Islet of Langerhans (tissue), 1 donor: ENCODE measurements around the gene CHMP5.
"Not testable (repeated sequence)": the region's sequence is repeated elsewhere in the genome, so short reads cannot be mapped to it uniquely, and the experiment has no call there.

Experiments used
- FAIRE-seq: peaks from one replicate; lab custom pipeline; 2011; peaks lifted over from hg19 to GRCh38; lab: Jason Lieb, UNC

CHMP5 gene

DNA sequence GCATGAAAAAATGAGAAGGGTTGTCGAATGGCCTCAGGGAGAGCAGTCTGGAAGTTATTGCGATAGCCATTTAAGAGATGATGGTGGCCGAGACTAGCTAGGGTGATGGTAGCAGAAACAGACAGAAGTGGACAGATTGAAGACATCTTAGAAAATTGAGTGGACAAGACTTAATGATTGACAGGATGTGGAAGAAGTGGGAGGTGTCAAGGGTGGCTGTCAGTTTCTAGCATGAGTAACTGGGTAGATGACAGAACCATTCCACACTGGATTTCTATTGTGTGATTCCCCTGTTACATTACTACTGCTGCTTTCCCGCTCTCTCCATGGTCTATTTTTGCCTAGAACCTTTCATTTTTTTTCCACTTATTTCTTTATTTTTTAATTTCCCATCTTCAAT lies 12.6 kb downstream of the CHMP5 start:
- FAIRE-seq, result no peak

DNA sequence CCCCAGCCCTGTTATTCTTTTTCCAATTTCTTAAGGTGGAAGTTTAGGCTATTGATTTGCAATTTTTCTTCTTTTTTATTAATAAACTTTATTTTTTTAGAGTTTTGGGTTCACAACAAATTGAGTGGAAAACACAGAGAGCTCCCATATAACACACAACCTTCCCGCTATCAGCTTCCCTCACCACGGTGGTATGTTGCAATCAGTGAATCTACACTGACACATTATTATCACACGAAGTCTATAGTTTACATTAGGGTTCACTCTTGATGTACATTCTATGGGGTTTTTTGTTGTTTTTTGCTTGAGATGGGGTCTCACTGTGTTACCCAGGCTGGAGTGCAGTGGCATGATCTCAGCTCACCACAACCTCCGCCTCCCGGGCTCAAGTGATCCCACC lies 20.7 kb downstream of the CHMP5 start:
- no peak for FAIRE-seq

DNA sequence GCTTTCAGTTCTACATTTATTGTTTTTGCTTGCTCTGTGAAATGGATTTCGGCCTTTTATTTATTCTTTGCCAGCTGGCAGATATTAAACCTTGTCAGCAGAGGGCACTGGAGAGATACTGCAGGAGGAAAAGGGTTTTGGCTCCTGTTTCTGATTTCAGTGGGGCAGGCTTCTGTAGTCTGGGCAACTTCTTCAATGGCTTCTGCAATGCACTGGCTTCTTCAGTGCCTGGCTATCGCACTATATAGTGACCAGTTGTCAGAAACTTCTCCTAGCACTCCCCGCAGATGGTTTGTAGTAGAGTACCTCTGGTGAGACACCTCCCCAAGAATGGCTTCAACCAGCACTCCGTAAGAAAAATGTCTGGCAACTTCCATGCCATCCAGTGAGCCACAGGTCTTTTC lies 22.2 kb downstream of the CHMP5 start:
- peak; percentile 85 for FAIRE-seq

DNA sequence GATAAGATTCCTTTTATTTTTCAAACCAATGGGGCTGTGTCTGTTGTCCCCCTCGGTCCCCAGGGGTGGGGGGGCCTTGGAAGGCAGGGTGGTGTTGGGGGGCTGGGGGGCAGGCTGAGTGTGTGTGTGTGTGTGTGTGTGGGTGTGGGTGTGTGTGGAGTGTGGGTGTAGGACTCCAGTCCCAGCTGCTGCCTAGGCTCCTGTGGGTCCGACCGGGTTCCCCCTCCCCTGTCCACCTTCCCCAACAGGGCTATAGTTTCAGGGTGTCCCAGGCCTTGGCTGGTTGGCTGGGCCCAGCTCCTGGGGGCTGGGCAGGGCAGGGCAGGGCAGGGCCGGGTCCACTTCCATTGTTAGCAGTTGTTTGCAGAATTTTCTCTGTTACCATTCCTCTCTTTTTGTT lies 23.4 kb downstream of the CHMP5 start:
- no peak for FAIRE-seq

DNA sequence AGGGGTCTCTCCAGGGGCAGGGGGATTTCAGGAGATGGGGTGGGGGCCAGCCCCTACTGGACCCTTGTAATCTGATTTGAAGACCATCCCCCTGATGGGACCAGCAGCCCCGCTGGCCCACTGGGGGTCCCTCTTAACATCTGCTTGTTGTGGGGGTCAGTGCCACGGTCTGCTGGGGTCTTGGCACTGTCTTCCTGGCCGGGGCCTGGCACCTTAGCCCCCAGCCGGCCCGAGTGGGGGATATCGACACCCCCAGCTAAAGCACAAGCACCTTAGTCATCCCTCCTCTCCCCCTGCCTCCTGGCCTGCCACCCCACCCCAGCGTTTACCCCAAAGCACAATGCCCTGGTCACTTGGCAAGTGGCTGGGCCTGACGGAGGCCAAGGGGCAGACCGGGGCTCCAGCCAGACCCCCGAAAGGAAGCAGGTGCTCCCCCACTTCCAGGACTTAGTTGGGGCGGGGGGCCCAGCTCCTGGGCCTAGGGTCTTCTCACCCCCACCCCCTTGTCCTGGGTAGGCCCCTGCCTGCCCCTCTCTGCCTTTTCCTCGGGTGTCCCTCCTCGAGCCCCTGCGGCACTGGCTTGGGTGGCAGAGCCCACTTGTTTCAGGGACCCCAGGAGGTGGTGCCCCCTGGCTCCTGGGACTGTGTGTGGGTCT lies 24.1 kb downstream of the CHMP5 start:
- no peak for FAIRE-seq

DNA sequence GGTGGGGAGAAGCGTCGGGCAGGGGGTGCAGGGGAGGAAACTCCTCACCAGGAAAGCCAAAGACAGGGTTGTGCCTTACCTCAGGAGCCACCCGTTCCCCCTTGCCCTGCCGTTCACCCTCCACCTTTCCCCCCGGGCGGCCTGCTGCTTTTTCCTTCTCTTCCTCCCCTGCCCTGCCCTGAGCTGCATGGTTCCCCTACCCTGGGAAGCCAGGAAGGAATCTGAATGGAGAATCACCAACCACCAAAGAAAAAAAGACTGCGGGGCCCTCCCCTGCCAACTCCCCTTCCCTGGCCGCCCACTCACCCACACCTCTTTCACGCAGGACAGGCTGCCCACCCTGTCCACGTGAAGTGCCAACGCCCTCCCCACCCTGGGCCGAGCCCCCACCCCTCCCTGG lies 24.6 kb downstream of the CHMP5 start:
- FAIRE-seq, result no peak

DNA sequence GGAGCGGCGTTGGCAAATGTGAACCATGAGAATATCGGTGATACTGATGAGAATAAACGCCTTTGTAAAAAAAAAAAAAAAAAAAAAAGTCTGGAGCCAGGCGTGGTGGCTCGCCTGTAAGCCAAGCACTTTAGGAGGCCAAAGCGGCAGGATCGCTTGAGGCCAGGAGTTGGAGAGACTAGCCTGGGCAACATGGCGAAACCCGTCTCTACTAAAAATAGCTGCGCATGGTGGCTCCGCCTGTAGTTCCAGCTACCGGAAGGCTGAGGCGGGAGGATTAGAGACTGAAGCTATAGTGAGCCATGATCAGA lies 25.0 kb downstream of the CHMP5 start:
- FAIRE-seq, result no peak

DNA sequence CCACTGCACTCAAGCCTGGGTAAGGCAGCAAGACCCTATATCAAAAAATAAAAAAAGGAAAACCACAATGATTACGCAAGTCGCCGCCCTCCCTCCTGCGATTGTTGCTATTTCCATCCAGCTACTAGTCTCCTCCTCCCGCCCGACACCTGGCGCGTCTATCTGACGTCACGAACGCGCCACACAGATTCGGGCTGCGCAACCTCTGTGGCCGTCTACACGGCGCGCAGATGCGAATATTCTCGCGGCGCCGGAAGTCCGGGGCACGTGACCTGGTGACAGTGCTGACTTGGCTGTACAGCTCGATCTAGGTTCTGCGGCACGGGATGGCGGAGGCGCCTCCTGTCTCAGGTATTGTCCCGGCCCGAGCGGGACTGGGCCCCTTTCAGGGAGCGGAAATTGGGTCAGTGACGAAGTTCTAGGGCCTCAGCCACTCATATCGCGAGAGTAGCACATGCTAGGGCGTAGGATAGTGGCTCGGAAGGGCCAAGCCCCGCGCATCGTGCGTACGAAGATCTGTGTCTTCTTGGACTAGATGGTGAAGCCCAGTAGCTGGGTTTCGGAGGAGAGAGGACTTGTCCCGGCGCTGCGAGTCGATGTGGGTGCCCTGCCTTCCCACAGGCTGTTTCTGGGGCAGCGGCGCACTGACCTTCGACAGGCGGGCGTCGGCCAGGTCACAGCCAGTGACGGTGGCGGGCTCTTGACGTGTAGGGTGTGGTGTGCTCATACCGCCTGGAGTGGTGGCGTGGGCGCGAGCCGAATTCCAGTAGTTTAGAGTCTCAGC lies 25.6 kb downstream of the CHMP5 start, which contains the start of gene NFX1:
Gene NFX1 (plus strand): TSS at position 270 of the 784 bp plus-strand sequence. CDS start 57 bp downstream, at position 327.
- FAIRE-seq, result no peak

DNA sequence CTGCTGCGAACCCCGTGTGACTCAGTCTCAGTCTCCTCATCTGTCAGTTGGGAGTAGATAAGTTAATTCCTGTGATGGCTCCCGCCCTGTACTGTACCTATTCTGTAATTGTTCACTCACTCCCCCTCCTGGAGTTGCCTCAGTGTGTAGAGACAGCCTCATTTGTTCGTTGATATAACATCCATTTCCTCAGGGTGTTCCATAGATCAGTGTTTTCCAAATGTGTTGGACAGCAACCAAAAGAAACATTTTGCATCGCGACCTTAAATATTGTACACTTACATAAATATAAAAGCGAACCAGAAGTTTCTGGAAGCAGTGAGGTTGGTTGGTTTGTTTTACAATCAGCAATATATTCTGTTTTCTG lies 26.2 kb downstream of the CHMP5 start:
- FAIRE-seq, result no peak

DNA sequence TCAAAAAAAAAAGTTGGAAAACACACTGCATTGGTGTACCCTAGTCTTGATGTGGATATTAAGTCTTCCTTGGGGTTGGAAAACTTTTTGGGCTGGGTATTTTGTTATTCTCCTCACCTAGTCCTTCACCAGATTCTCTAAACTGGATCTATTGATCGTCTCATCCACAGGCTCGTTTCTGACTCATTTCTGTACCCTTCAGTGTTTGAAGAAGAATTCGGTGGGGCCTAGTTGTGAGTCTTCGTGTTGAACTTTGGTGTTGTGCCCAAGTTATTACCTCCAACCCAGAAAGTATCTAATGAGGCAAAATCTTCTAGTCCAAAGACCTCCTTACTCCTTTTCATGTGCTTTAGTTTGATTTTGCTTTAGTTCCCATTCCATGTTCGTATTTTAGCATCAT lies 27.1 kb downstream of the CHMP5 start:
- no peak for FAIRE-seq

DNA sequence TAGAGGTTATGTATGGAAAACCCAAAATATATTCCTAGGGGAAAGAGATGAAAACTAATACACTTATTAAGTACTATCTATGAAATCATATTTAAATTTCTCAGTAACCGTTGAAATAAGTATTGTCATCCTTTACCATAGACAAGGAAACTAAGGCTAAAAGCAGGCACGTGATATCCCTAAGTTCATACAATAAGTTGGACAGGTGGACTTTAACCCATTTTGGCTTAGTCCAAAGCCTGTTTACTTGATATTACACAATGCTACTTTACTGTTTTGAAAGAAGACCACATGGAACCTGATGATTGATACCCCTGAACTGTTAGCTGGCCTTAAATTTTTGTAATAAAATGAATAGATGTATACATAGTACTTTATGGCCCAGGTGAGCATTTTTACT lies 28.9 kb downstream of the CHMP5 start:
- no peak for FAIRE-seq

DNA sequence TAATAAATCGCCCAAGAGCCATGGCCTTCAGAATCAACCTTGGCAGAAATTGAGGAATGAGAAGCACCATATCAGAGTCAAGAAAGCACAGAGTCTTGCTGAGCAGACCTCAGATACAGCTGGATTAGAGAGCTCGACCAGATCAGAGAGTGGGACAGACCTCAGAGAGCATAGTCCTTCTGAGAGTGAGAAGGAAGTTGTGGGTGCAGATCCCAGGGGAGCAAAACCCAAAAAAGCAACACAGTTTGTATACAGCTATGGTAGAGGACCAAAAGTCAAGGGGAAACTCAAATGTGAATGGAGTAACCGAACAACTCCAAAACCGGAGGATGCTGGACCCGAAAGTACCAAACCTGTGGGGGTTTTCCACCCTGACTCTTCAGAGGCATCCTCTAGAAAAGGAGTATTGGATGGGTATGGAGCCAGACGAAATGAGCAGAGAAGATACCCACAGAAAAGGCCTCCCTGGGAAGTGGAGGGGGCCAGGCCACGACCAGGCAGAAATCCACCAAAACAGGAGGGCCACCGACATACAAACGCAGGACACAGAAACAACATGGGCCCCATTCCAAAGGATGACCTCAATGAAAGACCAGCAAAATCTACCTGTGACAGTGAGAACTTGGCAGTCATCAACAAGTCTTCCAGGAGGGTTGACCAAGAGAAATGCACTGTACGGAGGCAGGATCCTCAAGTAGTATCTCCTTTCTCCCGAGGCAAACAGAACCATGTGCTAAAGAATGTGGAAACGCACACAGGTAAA lies 30.0 kb downstream of the CHMP5 start:
- no peak for FAIRE-seq

DNA sequence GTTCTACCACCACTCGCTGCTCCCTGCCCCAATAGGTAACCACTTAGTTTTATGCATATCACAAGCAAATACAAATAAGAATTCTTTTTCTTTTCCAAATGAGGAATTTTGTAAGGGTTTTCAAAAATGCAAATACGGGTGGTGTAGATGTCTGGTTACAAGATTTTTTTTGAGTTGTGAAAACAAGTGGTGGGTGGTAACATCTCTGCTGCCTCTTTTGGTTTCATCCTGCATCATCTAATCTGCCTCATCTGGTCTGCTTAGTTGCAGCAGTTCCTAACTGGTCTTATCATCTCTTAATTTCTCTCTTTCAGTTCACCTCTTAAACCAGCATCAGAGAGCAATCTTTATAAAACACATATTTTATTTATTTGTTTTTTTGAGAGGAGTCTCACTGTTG lies 30.7 kb downstream of the CHMP5 start:
- FAIRE-seq, result no peak

DNA sequence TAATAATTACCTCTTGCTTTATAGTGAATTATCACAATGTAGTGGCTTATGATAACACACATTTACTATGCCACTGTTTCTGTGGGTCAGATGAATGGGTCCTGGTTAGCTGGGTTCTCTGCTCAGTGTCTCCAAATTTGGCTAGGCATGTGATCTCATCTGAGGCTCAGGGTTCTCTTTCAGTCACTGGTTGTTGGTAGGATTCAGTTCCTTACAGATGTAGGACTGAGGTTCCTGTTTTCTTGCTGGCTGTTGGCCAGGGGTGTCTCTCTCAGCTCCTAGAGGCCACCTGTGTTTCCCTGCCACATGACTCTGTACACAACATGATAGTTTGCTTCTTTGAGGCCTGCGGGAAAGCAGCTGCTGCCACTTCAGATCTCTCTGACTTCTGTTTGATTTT lies 32.6 kb downstream of the CHMP5 start:
- no peak for FAIRE-seq

DNA sequence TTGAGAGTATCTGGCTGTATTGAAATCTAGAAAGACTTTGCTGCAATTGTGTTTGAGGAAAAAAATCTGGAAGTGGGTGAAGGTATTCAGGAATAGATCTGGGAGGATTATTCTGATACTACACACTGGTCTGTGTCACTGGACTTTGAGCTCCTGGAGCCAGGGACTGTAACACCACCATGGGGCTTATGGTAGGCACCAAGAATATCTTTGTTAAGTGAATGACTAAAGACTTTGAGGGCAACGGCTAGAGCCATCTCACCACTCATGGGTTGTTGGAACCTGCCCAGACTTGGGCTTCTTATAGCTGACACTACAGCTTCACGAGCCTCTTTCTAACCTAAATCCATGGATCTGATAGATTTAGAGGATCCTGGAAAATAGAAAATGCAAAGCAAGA lies 35.7 kb downstream of the CHMP5 start:
- FAIRE-seq, result no peak

DNA sequence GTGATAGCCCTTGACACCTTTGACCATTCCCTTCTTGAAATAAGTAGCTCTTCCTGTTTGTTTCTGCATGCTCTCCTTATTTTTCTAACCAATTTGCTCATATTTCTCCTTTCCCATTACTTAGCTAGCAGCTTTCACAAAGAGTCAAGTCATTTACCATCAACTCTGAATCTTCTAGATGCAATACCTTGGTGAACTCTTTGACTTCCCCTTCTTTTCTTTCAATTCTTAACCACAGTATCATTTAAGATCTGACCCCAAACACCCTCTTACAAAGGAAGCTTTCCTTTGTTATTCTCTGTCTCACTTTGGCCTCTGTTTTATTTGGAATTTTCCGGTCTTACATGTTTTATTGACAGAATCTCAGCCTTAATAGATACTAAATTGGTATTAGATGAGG lies 39.5 kb downstream of the CHMP5 start:
- FAIRE-seq, result no peak

DNA sequence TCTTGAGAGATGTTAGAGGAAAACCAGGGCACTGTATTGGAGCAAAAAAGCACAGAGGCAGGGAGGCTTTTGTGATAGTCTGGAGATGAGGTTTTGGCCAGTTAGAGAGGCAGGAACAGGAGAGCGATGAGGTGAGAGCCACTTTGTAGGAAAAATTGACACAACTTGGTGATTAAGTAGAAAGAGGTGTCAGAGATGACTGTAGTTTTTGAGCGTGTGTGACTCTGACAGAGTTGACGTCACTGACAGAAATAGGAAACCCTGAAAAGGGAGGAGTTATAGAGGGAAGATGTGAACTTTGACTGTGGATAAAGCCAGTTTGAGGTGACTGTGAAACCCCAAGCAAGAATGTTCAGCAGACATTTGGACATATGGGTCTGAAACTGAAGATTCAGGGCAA lies 41.2 kb downstream of the CHMP5 start:
- no peak for FAIRE-seq

DNA sequence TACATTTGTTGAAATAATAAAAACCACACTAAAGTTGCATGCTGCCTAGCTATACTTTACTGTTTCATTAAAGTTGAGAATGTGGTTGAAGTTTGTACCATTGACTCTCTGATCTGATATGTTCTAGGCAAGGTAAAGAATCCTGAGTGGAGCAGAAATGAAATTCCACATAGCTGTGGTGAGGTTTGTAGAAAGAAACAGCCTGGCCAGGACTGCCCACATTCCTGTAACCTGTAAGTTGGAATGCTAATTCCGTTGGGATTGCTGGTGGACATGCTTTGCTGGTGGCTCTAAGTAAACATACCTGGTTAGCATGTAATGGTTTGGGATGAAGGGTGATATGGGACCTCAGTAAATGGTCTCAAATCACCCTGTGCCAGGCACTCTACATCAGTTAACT lies 42.2 kb downstream of the CHMP5 start:
- FAIRE-seq, result no peak

DNA sequence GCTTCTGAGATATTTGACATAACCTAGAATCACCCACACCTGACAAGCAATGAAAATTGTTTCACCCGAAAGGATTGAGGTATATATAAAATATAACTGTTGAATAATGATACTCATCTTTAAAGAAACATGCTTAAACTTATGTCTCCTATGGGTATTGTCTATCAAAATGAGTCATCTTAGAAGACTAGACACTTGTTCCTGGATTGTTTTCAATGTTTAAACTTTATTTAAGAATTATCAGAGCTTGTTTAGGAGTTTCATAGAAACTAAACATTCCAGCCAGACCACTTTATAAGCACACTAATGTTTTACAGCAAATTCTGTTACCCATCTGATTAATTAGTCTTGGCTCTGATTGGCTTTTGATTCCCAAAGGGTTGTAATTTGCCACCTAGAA lies 45.1 kb downstream of the CHMP5 start:
- no peak for FAIRE-seq

DNA sequence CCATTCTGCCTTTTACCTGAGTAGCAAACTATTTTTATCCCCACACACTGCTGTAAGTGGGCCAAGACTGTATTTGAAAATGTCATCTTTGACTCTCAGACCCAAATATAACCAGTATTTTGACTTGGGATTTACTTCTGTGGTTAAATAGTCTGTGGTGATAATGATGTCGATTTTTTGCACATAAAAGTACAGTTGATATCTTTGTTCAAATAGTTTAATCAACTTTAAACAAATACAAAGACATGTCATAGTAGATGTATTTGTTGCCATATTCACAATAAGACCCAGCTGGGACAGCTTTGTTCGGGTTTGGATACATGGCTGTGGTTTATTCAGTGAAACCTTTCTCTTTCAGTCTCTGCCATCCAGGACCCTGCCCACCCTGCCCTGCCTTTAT lies 45.9 kb downstream of the CHMP5 start:
- FAIRE-seq, result no peak

DNA sequence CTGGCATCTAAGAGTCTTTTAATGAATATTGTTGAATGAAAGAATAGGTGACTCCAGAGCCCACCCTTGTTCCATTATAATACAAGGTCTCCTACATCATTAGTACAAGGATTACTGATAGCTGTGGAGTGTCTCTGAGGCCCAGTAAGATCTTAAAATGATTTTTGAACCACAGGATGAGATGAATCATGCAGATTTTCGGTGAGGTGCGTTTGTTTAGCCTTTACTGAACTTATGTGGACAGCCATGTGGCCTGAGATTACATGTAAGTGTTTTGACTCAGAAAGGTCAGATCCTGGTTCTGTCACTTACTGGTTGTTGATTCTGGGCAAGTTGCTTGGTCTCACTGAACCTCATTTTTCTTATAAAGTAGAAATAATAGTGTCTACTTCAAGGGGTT lies 47.1 kb downstream of the CHMP5 start:
- no peak for FAIRE-seq

DNA sequence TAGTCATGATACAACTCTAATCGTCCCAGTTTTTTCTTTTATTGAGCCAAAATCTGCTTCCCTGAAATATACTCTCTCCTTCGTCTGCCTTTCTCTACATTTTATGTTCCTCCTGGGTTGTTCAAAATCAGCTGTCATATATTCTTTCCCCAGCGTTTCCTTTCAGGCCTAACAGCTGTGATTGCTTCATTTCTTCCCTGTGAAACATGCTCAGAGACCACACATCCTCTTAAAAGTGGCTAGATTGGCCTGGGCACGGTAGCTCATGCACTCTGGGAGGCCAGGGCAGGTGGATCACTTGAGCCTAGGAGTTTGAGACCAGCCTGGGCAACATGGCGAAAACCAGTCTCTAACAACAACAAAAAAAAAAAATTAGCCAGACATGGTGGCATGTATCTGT lies 50.5 kb downstream of the CHMP5 start:
- no peak for FAIRE-seq

DNA sequence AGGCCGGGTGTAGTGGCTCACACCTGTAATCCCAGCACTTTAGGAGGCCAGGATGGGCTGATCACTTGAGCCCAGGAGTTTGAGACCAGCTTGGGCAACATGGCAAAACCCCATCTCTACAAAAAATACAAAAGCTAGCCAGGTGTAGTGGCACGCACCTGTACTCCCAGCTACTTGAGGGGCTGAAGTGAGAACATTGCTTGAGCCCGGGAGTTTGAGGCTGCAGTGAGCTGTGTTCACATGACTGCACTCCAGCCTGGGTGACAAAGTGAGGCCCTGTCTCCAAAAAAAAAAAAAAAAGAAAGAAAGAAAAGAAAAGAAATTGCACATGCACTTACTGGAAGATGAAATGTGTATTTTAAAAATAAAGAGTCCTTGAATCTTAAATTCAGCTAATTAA lies 52.3 kb downstream of the CHMP5 start:
- not testable (repeated sequence) for FAIRE-seq

DNA sequence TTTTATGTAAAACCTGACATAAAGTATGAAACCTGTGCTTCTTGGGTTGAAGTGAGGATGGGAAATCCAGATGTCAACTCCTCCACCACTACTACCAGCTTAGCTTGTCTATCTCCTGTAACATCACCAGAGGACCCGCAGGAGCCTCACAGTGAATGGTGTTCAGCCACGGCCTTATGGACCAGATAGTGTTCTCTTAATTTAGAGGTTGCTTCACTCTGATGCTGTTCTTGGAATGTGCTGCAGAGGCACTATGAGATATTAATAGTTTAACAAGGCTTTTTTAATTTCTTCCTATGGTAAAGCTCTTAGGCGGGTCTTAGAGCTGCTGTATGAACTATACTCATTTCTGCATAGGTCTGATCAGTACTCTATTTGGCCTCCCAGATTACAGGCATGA lies 53.4 kb downstream of the CHMP5 start:
- no peak for FAIRE-seq
